Activated CD8-positive, alpha-beta memory T cell treated with anti-CD3 and anti-CD28 coated beads, Interleukin-2, amount 50 U/mL, for 1 hour (primary cell): ENCODE results near the gene FXYD4.
A peak's percentile ranks its signal among the peaks of the same experiment; 100 is the strongest.
"Not testable (repeated sequence)": the region's sequence is repeated elsewhere in the genome, so short reads cannot be mapped to it uniquely, and the experiment has no call there.

Experiments
- DNase-seq: peaks from one replicate; pipeline ENCODE4 v3.0.0-alpha.2; 2020; ENCODE audit errors: extremely low read depth

FXYD4 gene

DNA sequence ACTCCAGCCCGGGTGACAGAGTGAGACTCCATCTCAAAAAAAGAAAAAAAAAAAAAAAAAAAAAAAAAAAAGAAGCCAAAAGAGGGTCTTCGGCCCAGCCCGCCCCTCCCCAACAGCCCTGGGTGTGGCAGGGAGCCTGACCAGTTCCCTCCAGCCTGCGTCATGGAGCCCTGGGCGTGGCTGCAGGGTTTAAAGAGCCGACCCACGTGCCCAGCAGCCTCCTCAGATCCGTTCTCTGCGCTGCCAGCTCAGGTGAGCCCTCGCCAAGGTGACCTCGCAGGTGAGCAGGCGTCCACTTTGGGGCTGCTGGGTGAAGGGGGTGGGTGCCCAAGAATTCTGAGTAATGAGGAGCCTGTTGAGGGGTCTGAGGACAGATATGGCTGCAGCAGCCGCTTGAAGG, at the start of gene FXYD4:
Gene FXYD4 (plus strand): TSS at position 219 of the 400 bp plus-strand sequence. CDS start 2,111 bp downstream, outside the sequence.
- DNase-seq = no peak

DNA sequence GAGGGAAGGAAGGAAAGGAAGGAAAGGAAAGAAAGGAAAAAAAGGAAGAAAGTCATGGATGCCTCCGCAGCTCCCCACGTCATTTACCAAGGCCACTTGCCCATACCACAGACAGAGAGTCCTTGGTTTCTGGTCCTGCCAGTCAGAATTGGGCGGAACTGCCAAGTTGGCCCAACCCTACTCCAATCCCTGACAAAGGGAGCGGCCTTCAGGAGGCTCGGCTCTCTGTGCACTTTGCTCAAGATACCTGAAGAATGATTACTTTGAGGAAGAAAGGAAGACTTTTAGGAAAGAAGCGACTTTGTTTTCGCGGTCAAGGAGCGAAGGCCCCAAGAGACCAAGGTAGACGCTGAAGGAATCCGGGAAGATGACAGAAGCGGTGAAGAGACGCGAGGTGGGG, 49.1 kb upstream of the FXYD4 start:
- DNase-seq = no peak

- DNase-seq = peak; percentile 46
These were observed 48.7 kb upstream of the FXYD4 start for GRCh38 chr10:43322769-43323168.

DNA sequence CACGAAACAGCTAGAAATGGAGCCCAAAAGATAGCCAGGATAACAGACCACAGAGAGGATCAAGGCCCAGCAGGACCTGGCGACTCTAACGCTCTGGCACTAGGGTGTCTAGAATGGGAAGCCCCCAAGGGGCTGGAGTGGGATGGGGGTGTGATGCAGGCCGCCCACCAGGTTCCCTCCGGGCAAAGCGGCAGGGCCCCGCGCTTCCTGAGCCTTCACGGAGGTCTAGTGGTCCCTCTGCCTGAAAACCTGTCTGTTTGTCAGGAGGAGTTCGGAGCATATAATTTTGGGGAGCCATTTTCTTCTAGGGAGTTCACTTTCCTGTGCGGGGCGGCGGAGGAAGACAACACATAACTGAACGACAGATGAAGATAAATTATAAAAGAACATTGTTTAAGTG, 48.2 kb upstream of the FXYD4 start:
- no peak for DNase-seq

DNA sequence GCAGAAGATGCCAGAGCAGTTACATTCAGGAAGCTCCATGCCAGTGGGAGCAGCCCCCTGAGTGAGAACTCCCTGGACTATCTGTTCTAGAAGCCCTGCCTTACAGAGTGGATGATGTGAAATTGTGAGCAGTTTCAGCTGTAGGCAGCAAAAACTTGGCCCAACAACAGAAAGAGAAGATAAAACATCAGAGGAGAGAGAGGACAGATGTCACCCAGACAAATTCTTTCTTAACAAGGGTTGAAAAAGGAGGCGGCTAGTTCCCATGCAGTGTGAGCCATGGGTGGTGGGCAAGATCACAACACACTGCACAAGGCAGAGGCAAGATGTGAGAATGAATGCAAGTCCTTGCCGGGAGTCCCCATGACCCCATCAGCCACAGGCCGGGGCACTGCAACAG, 46.6 kb upstream of the FXYD4 start:
- no peak for DNase-seq

- no peak for DNase-seq
These were observed 44.3 kb upstream of the FXYD4 start for GRCh38 chr10:43327171-43327570.

- no peak for DNase-seq
These were observed 43.5 kb upstream of the FXYD4 start for GRCh38 chr10:43327986-43328385.

GRCh38 chr10:43328810-43329209, 42.6 kb upstream of the FXYD4 start:
- not testable (repeated sequence) for DNase-seq

- not testable (repeated sequence) for DNase-seq
These were observed 42.1 kb upstream of the FXYD4 start for GRCh38 chr10:43329246-43329885.

GRCh38 chr10:43330049-43330823, 41.2 kb upstream of the FXYD4 start:
- not testable (repeated sequence) for DNase-seq

- DNase-seq = not testable (repeated sequence)
These were observed 40.7 kb upstream of the FXYD4 start for GRCh38 chr10:43330824-43331127.

- DNase-seq = no peak
These were observed 37.8 kb upstream of the FXYD4 start for GRCh38 chr10:43333653-43334052.

GRCh38 chr10:43336061-43336460, 35.4 kb upstream of the FXYD4 start:
- DNase-seq = no peak

DNA sequence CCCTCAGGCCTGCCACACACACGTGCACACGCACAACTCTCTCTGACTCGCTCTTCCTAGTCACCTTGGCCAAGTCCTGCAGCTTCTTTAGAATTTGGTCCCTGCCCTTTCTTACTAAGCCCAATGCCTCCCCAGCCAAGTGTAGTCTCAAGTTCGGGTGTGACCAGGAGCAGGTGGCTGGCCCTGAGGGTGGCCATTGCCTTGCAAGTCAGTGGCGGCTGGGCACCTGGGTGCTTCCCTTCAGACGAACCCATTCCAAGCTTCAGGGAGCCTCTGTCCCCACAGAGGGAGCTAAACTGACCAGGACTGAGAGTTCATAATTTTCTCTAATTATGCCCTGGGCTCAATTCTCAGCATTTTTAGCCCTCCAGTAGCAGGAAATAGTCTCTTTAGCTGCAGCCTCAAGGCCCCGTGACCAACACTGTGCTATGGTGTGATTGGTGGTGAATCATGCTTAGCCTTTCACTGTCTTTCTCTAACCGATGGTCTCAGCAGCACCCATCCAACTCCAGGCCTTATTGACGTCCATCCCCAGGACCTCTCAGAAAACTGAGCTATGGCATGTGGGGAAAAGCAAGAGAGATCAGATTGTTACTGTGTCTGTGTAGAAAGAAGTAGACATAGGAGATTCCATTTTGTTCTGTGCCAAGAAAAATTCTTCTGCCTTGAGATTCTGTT, 34.7 kb upstream of the FXYD4 start:
- no peak for DNase-seq

DNA sequence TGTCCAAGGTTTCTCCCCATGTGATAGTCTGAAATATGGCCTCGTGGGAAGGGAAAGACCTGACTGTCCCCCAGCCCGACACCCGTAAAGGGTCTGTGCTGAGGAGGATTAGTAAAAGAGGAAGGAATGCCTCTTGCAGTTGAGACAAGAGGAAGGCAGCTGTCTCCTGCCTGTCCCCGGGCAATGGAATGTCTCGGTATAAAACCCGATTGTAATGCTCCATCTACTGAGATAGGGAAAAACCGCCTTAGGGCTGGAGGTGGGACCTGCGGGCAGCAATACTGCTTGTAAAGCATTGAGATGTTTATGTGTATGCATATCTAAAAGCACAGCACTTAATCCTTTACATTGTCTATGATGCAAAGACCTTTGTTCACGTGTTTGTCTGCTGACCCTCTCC, 33.9 kb upstream of the FXYD4 start:
- not testable (repeated sequence) for DNase-seq

GRCh38 chr10:43338117-43338516, 33.3 kb upstream of the FXYD4 start:
- DNase-seq = no peak

DNA sequence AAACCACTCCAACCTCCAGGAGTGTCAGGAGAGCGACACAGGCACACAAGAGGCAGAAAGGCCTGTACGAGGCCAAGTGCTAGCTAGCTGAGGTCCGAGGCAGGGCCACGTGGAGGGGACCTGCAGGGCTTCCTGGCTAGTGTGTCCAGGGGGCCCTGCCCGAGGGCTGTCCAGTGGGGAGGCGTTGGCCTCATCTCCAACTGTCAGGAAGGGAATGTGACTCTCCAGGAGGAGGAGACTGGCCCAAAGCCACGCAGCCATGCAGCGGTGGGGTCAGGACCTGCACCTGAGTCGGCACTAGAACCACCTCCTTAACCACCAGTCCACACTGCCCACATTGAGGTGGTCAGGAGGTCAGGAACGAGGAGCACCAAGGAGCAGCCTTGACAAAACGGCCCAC, 32.3 kb upstream of the FXYD4 start:
- DNase-seq = no peak

DNA sequence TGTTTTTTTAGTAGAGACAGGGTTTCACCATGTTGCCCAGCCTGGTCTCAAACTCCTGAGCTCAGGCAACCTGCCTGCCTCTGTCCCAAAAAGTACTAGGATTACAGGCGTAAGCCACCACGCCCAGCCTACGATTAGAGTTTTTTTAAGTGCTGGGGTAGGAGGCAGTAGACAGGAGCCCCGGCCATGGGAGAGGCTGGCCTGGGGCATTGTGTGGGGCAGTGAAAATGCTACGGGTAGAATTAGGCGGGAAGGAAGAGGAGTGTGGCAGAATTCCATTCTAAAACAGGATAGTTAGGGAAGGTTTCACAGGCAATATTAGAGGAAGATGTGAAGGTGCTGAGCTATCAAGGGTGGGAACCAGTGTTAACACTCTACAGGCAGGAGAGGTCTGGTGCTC, 31.3 kb upstream of the FXYD4 start:
- DNase-seq = no peak

DNA sequence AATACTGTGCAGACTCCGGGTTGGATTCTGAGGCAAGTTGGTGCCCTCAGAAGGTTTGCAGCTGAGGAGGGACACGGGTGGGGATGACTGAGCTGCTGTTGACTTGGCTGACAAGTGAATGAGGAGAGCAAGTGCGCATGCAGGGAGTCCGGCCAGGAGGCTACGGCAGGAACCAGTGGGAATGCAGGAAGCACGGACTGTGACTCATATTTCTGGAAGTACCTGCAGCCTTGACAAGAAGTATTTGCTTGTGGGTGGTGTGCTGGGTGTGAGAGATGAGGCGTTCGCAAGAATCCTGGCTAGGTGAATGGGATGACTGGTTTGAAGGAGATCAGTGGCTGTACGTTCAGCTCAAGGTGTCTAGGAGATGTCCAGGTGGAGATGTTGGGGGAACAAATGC, 30.8 kb upstream of the FXYD4 start:
- DNase-seq = no peak

DNA sequence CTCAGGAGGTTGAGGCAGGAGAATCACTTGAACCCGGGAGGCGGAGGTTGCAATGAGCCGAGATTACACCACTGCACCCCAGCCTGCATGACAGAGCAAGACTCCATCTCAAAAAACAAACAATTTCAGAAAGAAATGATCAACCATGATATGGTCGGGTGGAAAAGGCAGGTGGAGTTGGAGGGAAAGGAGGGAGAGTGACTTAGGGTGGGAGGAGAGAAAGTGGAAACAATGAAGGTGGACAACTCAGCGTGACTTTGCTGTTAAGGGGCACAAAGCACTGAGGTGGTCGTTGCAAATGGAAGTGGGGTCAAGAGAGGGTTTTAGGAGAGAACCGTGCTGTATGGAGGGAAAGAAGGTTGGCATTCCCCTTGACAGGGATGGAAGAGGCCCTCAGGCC, 30.0 kb upstream of the FXYD4 start:
- no peak for DNase-seq

- no peak for DNase-seq
These were observed 28.9 kb upstream of the FXYD4 start for GRCh38 chr10:43342279-43343125.

DNA sequence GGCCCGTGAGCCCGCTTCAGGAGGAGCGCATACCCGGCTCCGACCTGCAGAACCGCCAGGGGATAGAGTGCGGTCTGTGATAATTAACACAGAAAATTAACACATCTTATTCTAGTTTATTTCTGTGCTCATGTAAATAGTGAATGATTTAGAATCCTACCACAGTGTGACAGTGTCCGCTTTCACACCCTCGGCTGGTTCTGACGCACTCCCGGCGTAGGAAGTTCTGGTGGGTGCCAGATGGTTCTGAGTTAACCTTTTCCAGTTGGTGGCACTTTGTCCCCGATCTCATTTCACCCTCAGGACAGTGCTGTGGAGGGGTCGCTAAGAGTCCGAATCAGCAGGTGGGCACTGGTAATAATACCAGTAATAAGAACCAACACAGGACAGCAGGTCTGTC, 28.3 kb upstream of the FXYD4 start:
- no peak for DNase-seq
